Measurements from ENCODE around the gene OIP5.

DNA sequence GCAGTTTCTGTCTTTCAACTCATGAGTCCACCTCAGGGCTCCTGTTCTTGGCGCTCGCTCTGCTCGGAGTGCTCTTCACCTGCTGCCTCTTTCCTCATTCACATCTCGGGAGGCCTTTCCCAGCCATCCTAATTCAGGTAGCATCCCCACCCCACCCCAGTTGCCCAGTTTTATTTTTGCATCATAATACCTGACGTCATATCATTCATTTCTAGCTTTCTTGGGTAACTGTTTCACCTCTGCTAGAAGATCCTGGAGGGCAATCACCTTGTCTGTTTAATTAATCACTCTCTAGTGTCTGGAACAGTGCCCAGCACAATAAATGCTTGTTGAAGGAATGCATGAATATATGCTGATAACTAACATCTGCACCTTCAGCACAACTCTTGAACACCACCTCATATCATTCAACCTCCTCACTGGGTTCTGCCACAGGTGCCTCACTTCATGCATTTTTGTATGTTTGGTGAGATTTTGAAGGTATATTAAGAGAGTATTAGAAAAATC is 7.9 kb upstream of the OIP5 start:
- TF ChIP-seq, protein P1, sequence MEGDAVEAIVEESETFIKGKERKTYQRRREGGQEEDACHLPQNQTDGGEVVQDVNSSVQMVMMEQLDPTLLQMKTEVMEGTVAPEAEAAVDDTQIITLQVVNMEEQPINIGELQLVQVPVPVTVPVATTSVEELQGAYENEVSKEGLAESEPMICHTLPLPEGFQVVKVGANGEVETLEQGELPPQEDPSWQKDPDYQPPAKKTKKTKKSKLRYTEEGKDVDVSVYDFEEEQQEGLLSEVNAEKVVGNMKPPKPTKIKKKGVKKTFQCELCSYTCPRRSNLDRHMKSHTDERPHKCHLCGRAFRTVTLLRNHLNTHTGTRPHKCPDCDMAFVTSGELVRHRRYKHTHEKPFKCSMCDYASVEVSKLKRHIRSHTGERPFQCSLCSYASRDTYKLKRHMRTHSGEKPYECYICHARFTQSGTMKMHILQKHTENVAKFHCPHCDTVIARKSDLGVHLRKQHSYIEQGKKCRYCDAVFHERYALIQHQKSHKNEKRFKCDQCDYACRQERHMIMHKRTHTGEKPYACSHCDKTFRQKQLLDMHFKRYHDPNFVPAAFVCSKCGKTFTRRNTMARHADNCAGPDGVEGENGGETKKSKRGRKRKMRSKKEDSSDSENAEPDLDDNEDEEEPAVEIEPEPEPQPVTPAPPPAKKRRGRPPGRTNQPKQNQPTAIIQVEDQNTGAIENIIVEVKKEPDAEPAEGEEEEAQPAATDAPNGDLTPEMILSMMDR (IDR thresholded peaks at IDR 0.05), result no peak
- no peak for TF ChIP-seq POLR2AphosphoS5 (IDR thresholded peaks at IDR 0.05)

Measured in upper lobe of left lung (tissue), 4 donors.